Stimulated activated CD4-positive, alpha-beta T cell treated with anti-CD3 and anti-CD28 coated beads, Interleukin-4, amount 100 ng/mL, for 24 hours (primary cell): Measurements from ENCODE around the gene ANKS1A.
"Not testable (repeated sequence)": the region's sequence is repeated elsewhere in the genome, so short reads cannot be mapped to it uniquely, and the experiment has no call there.

Experiments
- DNase-seq: peaks from one replicate; pipeline ENCODE4 v3.0.0-alpha.2; 2020

ANKS1A gene

GRCh38 chr6:34924831-34925625, 36.0 kb downstream of the ANKS1A start:
- no peak for DNase-seq

GRCh38 chr6:34926655-34927054, 37.6 kb downstream of the ANKS1A start:
- no peak for DNase-seq

- no peak for DNase-seq
Observed at GRCh38 chr6:34928220-34928619, 39.2 kb downstream of the ANKS1A start.

GRCh38 chr6:34928695-34929094, 39.6 kb downstream of the ANKS1A start:
- DNase-seq, result no peak

- no peak for DNase-seq
Observed at GRCh38 chr6:34929241-34929978, 40.4 kb downstream of the ANKS1A start.

- no peak for DNase-seq
Observed at GRCh38 chr6:34930221-34930620, 41.2 kb downstream of the ANKS1A start.

- DNase-seq, result not testable (repeated sequence)
Observed at GRCh38 chr6:34932202-34932601, 43.1 kb downstream of the ANKS1A start.

GRCh38 chr6:34934516-34934915, 45.5 kb downstream of the ANKS1A start:
- no peak for DNase-seq

- DNase-seq, result no peak
Observed at GRCh38 chr6:34938268-34938667, 49.2 kb downstream of the ANKS1A start.

- no peak for DNase-seq
Observed at GRCh38 chr6:34940030-34940434, 51.0 kb downstream of the ANKS1A start.

- no peak for DNase-seq
Observed at GRCh38 chr6:34941421-34941820, 52.4 kb downstream of the ANKS1A start.

- no peak for DNase-seq
Observed at GRCh38 chr6:34945317-34945716, 56.3 kb downstream of the ANKS1A start.

GRCh38 chr6:34947561-34947960, 58.5 kb downstream of the ANKS1A start:
- DNase-seq, result no peak

- no peak for DNase-seq
Observed at GRCh38 chr6:34949636-34950035, 60.6 kb downstream of the ANKS1A start.

GRCh38 chr6:34950849-34951248, 61.8 kb downstream of the ANKS1A start:
- DNase-seq, result no peak

GRCh38 chr6:34951731-34952130, 62.7 kb downstream of the ANKS1A start:
- no peak for DNase-seq

GRCh38 chr6:34953061-34954025, 64.3 kb downstream of the ANKS1A start:
- DNase-seq, result no peak

GRCh38 chr6:34955442-34955841, 66.4 kb downstream of the ANKS1A start:
- no peak for DNase-seq

- DNase-seq, result no peak
Observed at GRCh38 chr6:34957231-34957783, 68.3 kb downstream of the ANKS1A start.

GRCh38 chr6:34958734-34959133, 69.7 kb downstream of the ANKS1A start:
- DNase-seq, result no peak

- DNase-seq, result no peak
Observed at GRCh38 chr6:34959224-34959623, 70.2 kb downstream of the ANKS1A start.

- DNase-seq, result no peak
Observed at GRCh38 chr6:34961082-34961481, 72.0 kb downstream of the ANKS1A start.

- DNase-seq, result no peak
Observed at GRCh38 chr6:34961574-34961973, 72.5 kb downstream of the ANKS1A start.
